Sigmoid colon (tissue), 3 donors: Measurements from ENCODE around the gene KRT24.

ENCODE experiments used
- POLR2A ChIP-seq, 2 donors: fragments of 450-650 bp; IDR thresholded peaks; one replicate each; pipeline ENCODE4 v1.6.1; 2016; ENCODE audit warnings: antibody characterized with exemption in 2 of 2, mild to moderate bottlenecking in 2 of 2, moderate library complexity in 2 of 2
- TF ChIP-seq, protein P1 (sequence below), 4 experiments: fragments of 450-650 bp in 3 of 4; fragments of 200-600 bp in 1 of 4; IDR thresholded peaks; one replicate each; pipeline ENCODE4 v1.5.1; 2016 to 2019; ENCODE audit warnings: antibody characterized with exemption in 4 of 4, mild to moderate bottlenecking in 3 of 4, moderate library complexity in 2 of 4

DNA sequence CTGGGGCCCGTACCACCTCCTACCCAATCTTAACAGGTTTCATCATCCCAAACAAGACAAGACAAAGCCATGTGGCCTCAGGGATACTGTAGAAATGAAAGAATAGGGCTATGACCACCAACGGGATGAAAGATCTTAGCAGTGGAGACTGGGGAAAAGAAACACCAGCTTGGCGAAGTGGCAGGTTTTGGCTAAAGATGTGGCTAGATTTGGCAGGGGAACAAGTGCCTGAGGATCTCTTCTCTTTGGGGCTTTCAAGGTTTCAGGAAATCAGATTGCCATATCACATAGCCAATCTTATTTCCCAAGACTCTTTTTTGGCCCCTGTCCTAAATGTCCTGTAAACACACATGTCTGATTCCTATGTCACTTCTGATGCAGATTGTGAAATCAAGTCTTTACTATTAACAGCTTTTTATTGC is 6.9 kb downstream of the KRT24 start:
- TF ChIP-seq POLR2A (IDR thresholded peaks at IDR 0.05), result no peak
- TF ChIP-seq, protein P1, sequence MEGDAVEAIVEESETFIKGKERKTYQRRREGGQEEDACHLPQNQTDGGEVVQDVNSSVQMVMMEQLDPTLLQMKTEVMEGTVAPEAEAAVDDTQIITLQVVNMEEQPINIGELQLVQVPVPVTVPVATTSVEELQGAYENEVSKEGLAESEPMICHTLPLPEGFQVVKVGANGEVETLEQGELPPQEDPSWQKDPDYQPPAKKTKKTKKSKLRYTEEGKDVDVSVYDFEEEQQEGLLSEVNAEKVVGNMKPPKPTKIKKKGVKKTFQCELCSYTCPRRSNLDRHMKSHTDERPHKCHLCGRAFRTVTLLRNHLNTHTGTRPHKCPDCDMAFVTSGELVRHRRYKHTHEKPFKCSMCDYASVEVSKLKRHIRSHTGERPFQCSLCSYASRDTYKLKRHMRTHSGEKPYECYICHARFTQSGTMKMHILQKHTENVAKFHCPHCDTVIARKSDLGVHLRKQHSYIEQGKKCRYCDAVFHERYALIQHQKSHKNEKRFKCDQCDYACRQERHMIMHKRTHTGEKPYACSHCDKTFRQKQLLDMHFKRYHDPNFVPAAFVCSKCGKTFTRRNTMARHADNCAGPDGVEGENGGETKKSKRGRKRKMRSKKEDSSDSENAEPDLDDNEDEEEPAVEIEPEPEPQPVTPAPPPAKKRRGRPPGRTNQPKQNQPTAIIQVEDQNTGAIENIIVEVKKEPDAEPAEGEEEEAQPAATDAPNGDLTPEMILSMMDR (IDR thresholded peaks at IDR 0.05), result no peak
